ENCODE data around the gene GHR.

DNA sequence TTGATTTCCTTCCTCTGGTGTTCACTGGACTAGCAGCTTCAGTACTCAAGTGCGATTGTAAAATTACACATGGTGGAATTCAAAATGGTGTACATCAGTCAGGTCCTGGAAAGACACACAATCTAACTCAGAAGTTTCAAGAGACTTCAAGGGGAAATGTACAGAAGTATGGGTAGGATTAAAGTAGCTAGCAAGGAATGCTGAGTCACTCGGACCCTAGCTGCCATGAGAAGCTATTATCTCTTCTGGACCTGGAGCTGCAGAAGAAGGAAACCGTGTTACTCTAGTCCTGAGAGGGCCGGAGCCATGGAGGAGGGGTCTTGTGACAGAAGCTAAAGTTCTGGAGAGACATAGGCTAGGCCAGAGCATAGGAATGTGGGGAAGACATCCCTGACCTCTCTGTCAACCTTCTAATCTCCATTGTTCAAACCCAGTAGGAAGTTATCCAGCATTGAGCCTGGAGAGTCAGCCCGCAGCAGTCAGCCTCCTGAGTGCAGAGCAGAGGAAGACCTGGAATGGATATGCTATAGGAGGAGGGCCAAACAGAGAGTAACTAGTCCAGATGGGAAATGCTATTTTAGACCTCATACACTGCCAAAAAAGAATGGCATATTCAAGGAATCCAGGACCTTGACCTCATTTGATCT is 84.3 kb downstream of the GHR start:
- TF ChIP-seq CTCF (IDR thresholded peaks at IDR 0.05; ENCODE audit: low read length): no peak
- TF ChIP-seq EZH2 (optimal IDR thresholded peaks at IDR 0.05; ENCODE audit: low read depth, low read length): no peak
- TF ChIP-seq EZH2phosphoT487 (IDR thresholded peaks at IDR 0.05; ENCODE audit: low read length): no peak
